ENCODE results near the gene TYW3. TPM values are rescaled to one million over a fixed set of nuclear protein-coding genes. Genes with fewer than 3 reads are reported as not detected.

TYW3 gene
- total and polyA plus RNA-seq, 2 of the 8 experiments (the other 6 are each of a cell fraction or from before 2014, with no cell fraction given), result 6.9 to 31.4 TPM

- H4K5ac ChIP-seq (ENCODE audit: insufficient read length, low read depth, low read length), result no peak overlapping the region
- TF ChIP-seq RAD21 (IDR thresholded peaks at IDR 0.05 in 1 of 2, conservative IDR thresholded peaks at IDR 0.05 in 1 of 2; ENCODE audit: low read depth in 2 of 2, low read length in 2 of 2) (peak; percentile 92 to 93), HDAC6 (IDR thresholded peaks at IDR 0.05; ENCODE audit: low read depth, low read length) (no peak), CTCF (IDR thresholded peaks at IDR 0.05; ENCODE audit: control extremely low read depth in 1 of 3, insufficient read depth in 1 of 3, low read depth in 1 of 3, low read length in 3 of 3) (peak in 2 of 3 experiments; percentile 58 to 81; a peak in 3 of 4 replicates), CEBPB (IDR thresholded peaks at IDR 0.05; ENCODE audit: low read depth, low read length) (peak; percentile 53; the same call in 1 of the 2 replicates)
- no peaks in the 10 kb centered on the region for H4K20me1 ChIP-seq (replicated peaks in 1 of 2; ENCODE audit: control insufficient read depth in 1 of 2, insufficient read depth in 2 of 2, low read length in 2 of 2)
- H2BK20ac ChIP-seq (ENCODE audit: low read length), result no peak overlapping the region
- no peaks in the 10 kb centered on the region for H3K36me3 ChIP-seq (ENCODE audit: control insufficient read depth in 2 of 4, insufficient read depth in 4 of 4, low read length in 3 of 4)
- no peak overlapping the region for H3K14ac ChIP-seq (ENCODE audit: insufficient read length)
- CTCF ChIA-PET (ENCODE audit: partially characterized antibody), result interaction anchor here (0.6 to 2.8 kb wide), 48 partner anchors 9 to 1965 kb away, joined by 3 to 23 read pairs (median 3); partner anchors contain the start of genes CRYZ, ERICH3, FPGT and LRRC53
- H3K4ac ChIP-seq (replicated peaks; ENCODE audit: insufficient read length, low read depth, low read length), result no peak overlapping the region
- no peaks in the 10 kb centered on the region for H3K9me3 ChIP-seq (ENCODE audit: insufficient read depth in 2 of 2, low read depth in 1 of 2, low read length in 1 of 2)
- H3K4me2 ChIP-seq (ENCODE audit: insufficient read depth in 1 of 2, low read depth in 2 of 2, low read length in 2 of 2), result no peak overlapping the region
- DNase-seq (ENCODE audit: low read depth in 1 of 2, low spot score in 2 of 2) (peak in 1 of 2 experiments; percentile 57), FAIRE-seq (peak; percentile 95)
- H2BK15ac ChIP-seq (ENCODE audit: low read length), result no peak overlapping the region
- H3K9ac ChIP-seq (replicated peaks in 1 of 4; ENCODE audit: extremely low read depth in 1 of 4, low read depth in 3 of 4, low read length in 3 of 4), result no peak overlapping the region
- no peak overlapping the region for H3K18ac ChIP-seq (ENCODE audit: extremely low read depth, low read length)
- H3K79me2 ChIP-seq (ENCODE audit: control insufficient read depth in 1 of 2, insufficient read depth in 2 of 2, low read length in 2 of 2), result no peaks in the 10 kb centered on the region
- H3K27ac ChIP-seq (ENCODE audit: low read depth, low read length), result no peak overlapping the region
- H4K8ac ChIP-seq (ENCODE audit: extremely low read depth, insufficient read depth, low read length), result no peak overlapping the region
- no peak overlapping the region for H3K23ac ChIP-seq (ENCODE audit: insufficient read length)
- no peak overlapping the region for H2BK120ac ChIP-seq (replicated peaks; ENCODE audit: low read depth, low read length)
- H2AK5ac ChIP-seq (ENCODE audit: low read depth, low read length), result no peak overlapping the region
- no peak overlapping the region for H3K4me3 ChIP-seq (ENCODE audit: extremely low read depth in 1 of 4, insufficient read depth in 2 of 4, low read depth in 3 of 4, low read length in 4 of 4)
- H3K27me3 ChIP-seq (replicated peaks in 1 of 4; ENCODE audit: control insufficient read depth in 3 of 4, extremely low read depth in 1 of 4, insufficient read depth in 3 of 4, low read length in 3 of 4), result no peaks in the 10 kb centered on the region
- POLR2A ChIA-PET (ENCODE audit: partially characterized antibody), result interaction anchor here (1.4 kb wide), 1 partner anchor 44 kb away, joined by 4 read pairs; the partner anchor contains the start of genes CRYZ and TYW3
- no peak overlapping the region for H2BK12ac ChIP-seq (ENCODE audit: low read depth, low read length)
- peak overlapping the region; percentile 80 for H2AFZ ChIP-seq (ENCODE audit: low read length)
- H4K91ac ChIP-seq (replicated peaks; ENCODE audit: insufficient read length, low read length), result no peak overlapping the region
- H3K56ac ChIP-seq (replicated peaks; ENCODE audit: insufficient read length, low read depth, low read length), result no peak overlapping the region
- H3K4me1 ChIP-seq (replicated peaks in 1 of 4; ENCODE audit: control insufficient read depth in 3 of 4, insufficient read depth in 4 of 4, low read length in 3 of 4), result no peaks in the 10 kb centered on the region; a peak in 2 of 7 replicates
- no peaks in the 10 kb centered on the region for H3K23me2 ChIP-seq (ENCODE audit: low read depth, low read length)
- no peak overlapping the region for H2BK5ac ChIP-seq (ENCODE audit: low read depth, low read length)
- no peaks in the 10 kb centered on the region for H3K79me1 ChIP-seq (ENCODE audit: low read depth, low read length)
- WGBS, 2 experiments (ENCODE audit: extremely low coverage in 1 of 2, insufficient coverage in 1 of 2, insufficient read length in 1 of 2, insufficient replicate concordance in 2 of 2, low coverage in 1 of 2, low lambda C conversion rate in 2 of 2, missing lambda C conversion rate in 1 of 2), result 39% methylated on average over 5 of the region's 5 CpGs; no CpG with 5 or more reads in 1 of the 2 experiments
Measured at GRCh38 chr1:74689621-74690363, 43.2 kb upstream of the TYW3 start.
